SHP77 treated with DMSO at 0.1 percent for 48 hours (cell line): Measurements from ENCODE around the gene PTPN14.

Experiments
- DNase-seq: peaks from one replicate; lab custom pipeline; 2025; lab: John Stamatoyannopoulos, UW

The PTPN14 gene

DNA sequence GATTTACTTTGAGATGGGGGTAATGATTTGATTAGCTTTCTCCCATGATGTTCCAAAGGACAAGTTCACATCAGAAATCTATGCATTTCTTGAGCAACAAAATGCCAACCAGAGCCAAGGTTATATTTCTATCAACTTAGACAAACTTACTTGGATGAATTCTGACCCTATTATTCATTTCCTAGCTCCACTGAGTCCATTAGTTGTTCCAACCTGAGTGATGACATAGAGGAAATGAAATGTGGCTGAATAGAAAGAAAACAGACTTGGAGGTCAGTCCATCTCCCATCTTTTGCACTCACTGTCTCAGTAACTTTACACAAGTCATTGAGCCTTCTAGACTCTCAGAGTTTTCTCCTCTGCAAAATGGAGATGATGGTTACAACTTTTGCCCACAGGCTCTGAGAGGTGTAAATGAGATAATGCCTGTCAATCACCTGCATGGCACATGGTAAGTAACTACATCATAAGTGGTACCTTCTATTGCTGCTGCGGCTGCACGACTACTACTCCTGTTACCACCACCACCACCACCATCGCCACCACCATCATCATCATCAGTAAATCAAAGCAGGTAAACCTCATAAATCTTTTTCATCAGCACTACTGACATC is 98.2 kb downstream of the PTPN14 start:
- no peak for DNase-seq

DNA sequence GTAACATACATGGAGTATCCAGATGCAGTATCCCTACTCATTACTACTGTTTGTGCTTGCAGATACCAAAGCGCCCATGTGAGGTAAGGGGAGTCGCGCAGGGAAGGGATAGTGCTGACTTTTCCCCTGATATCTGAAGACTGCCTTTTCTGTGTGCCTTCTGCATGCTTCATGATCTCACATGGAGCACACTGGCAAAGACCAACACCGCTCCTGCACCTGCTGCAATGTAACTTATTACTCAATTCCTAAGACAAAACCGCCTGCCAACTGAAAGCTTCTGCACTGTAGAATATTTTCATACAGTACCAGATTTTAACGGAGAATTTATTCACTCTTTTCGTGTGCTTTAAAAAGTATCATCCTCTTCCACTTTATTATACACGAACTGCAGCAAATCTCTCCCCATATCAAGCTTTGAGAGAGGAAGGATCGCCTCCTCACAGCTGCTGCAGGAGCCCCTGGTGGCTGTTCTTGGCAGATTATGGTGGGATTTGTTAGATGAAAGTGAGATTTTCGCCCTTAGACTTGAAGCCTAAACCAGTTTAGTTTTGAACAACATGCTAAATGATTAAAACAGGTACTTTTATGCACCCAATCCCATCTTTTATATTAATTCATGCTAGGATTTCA is 99.1 kb downstream of the PTPN14 start:
- DNase-seq: no peak

- DNase-seq: no peak
These were observed 99.8 kb downstream of the PTPN14 start for GRCh38 chr1:214451596-214451995.

- no peak for DNase-seq
These were observed 102.0 kb downstream of the PTPN14 start for GRCh38 chr1:214449371-214449770.

DNA sequence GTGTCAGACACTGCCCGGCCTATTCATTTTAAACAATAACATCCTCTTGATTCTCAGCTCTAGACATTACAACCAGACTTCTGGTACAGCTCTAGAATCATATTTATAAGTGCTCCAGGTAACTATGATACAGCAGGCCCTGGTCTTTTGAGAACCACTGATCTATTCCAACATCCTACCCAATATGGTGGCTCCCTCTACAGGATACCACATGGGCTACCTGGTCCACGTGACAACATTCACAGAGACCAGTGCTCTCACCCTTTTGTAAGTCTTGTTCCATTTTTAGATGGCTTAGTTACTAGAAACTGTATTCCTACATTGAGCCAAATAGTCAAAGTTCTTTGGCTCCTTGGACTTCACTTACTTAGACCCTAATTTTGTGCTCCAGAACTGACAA is 102.9 kb downstream of the PTPN14 start:
- no peak for DNase-seq

- no peak for DNase-seq
These were observed 103.9 kb downstream of the PTPN14 start for GRCh38 chr1:214447557-214447871.

- no peak for DNase-seq
These were observed 104.4 kb downstream of the PTPN14 start for GRCh38 chr1:214446772-214447556.

DNA sequence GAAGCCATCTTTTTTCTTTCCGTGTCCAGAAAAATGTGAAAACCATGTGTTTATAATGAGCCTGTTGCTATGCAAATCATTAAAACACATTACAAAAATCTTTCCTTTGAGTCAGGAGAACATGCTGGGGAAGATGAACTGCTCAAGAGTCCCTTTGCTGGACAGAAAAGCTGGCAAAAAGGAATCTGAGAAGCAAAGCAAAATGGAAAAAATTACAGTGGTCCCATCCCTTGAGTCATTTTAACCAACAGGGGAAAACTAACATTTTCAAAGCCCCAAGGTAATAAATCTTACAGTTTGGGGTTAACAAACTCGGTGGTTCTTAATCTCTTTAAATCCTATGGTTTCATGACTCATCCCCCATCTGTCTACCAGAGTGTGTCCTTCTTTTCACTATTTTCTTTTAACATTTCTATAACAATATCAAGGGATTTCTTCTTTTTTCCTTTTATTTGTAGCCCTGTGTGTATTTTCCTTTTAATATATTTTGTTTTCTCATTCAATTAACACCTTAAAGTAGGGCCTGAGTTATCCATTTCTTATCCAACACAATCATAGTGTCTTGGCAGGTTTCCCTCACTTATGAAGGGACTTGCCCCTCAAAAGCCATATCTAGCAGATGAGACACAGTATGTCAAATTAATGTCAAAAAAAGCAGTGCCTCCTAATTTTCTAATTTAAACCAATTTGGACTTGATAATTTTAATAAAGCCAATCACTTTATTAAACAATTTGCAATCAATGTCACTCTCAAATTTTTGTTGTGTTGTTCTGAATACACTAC is 105.4 kb downstream of the PTPN14 start:
- DNase-seq: no peak

DNA sequence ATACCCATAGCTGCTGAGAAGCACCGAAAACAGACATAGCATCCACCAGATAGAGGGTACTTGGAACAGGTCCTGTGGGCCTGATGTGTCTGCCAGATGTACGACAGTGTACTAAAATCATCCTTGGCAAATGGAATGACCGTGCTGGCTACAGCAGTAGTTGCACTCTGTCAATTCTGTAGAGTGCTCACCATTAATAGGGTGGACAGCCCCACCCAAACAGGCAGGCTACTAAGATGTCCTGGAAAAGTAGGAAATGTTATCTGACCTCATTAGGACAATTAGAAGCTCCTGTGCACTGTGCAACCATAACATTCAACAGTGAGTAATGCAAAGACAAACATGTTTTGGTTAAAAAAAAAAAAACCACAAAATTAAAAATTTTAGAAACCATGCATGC is 106.2 kb downstream of the PTPN14 start:
- no peak for DNase-seq

- DNase-seq: no peak
These were observed 107.0 kb downstream of the PTPN14 start for GRCh38 chr1:214444182-214444939.

DNA sequence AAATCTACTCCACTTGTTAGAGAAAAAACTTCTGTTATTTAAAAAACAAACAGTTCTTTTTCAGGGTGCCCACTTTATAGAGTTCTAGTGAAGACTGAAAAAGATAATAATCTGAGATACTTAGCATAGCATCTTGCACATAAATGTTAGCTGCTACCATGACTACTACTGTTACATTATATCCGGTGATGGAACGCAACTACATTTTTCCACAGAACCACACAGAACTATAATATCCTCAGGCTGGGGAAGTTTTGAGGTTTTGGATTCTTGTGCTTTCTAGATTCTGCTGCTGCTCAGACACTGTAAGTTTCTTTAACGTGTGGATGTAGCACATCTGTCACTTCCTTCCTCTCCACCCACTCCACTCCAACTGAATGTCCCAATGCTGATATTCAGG is 110.3 kb downstream of the PTPN14 start:
- no peak for DNase-seq

DNA sequence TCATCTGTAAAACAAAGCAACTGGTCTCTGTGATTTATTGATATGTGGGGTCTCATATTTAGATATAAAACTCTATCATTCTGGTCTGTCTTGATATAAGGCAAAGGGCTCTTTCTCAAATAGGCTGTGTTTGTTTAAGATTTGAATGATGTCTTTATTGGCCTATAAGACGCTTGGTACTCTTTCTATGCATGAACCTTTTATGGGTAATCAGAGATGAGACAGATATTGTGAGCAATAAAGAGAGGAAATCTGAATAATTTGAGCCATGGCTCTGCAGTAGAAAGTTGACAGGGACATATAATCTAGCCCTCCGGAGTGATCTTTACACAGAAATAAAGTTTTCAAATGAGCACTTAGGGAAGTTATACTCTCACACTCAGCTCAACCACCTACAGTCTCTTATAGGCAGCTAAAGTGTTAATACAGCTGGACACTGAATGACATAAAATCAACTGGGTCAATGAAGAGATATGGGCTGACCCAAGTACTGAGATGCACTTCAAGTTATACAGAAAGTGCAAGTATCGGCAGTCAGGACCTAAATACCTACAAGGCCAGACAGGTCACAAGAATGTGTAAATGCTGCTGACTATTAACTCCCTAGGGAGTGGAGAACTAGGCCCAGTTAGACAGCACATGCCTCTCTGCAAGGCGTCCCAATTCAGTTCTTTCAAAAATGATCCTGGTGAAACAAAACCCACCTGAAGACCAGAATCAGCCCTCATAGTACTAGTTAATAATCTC is 111.0 kb downstream of the PTPN14 start:
- DNase-seq: peak; percentile 81

DNA sequence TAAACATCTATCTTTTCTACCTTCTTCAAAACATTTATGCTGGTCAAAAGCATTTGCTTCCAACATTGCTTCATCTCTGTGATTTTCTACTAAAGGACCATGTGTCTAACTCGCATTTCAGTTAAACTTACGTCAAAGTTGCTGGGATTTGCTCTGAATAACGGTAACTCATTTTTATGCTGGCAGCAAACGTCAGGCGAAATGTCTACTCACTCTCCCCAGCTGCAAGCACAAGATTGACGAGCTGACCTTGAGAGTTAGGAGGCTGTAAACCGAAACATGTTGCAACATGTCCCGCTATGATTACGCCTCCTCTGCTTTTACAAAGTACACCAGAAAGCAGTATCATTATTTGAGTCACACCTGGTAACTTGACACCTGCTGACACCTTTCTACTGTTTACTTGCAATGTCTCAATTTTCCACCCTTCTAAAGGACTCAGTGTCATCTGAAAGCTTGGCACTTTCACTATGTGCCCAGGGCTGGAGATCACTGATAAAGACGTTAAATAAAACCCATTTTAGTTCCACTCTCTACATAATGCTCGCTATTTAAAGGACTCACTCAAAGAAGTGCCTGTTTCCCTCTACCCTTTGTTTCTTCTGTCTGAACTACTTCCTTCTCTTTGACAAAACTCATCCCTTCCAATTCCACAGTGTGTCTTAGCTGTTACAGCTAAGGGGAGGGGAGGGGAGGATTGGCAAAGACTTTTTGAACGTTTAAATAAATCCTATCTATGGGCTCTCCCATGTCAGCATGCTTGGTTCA is 111.9 kb downstream of the PTPN14 start:
- peak; percentile 99 for DNase-seq

GRCh38 chr1:214438530-214438929 is 112.9 kb downstream of the PTPN14 start:
- DNase-seq: peak; percentile 45

DNA sequence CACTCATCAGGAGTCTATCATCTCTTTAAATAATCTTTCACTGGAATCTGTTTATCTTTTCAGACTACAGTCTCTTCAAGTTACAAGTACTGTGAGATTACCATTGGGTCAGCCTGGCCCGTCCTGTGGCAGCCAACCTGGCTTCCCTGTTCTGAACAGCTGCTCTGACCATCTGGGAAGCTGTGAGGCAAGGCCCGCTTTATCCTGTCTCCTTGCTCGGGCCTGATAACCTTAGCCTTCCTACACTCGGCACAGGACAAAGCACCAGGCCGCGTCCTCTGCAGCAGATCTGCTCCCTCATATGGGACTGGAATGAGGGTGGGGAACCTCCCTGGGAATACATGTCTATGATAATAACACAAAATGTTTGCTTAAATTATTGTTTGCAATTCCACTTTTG is 113.3 kb downstream of the PTPN14 start:
- DNase-seq: peak; percentile 53

- no peak for DNase-seq
These were observed 115.5 kb downstream of the PTPN14 start for GRCh38 chr1:214435867-214436266.

DNA sequence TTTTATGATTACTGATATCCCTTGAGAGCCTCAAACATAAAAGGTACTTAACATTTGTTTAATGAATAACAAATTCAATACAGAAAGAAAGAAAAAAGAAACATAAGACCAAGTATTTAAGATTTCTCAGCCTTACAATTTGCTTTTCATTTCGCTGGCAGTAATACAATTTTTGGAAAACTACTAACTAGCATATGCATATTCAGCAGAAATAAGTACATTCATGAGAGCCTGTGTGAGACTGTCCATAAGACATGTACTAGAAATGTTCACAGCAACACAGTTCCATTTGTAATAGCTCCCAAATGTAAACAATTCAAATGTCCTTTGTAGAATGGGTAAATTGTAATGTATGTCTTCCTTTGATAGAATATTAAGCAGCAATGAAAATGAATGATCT is 119.2 kb downstream of the PTPN14 start:
- DNase-seq: no peak

DNA sequence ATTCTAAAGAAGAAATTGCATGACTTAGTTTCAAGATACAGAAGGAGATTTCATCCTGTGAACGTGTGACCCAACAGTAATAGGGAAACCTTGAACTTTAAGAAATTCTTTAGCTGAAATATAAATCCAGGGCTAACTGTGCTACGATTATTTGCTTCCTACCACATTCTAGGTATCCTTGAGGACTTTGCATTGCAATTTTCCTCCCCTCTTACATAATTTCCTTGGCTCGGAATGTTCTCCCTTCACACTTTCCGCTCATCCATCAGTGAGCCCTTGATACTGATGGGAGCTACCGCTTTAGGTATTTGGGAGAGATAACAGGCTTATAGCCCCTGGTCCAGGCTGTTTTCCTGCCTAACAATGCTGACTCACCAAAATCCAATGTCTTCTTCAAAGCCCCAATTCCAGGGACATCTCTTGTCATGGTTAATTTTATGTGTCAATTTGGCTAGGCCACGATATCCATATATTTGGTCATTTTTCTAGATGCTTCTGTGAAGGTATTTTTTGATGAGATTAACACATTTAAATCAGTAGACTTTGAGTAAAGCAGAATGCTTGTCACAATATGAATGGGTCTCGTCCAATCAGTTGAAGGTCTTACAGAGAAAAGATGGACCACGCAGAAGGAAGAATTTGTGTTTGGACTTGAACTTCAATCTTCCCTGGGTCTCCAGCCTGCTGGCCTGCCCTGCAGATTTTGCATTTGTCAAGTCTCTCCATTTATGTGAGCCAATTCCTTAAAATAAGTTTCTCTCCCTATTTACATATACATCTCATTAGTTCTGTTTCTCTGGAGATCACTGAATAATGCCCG is 121.2 kb downstream of the PTPN14 start:
- no peak for DNase-seq

- peak; percentile 25 for DNase-seq
These were observed 123.5 kb downstream of the PTPN14 start for GRCh38 chr1:214427871-214428277.

DNA sequence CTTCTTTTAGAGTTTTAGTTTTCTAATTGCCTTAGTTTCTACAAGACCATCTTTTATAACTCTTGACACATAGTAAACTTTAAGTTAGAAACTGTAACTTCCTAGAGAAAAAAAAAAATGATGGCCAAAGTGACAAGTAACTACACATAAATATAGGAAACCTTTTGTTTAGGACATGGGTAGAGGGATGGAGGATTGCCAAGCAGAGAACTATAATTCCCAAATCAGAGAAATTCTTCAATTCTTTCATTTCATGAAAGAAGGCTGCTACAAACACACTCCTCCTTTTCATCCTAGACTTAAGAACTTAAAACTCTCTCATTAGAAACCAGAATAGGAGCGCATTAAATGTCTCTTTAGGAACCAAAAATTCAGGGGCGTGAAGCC is 125.0 kb downstream of the PTPN14 start:
- DNase-seq: no peak
